GM18858 (cell line): ENCODE measurements around the gene ATP6V1G1.

Experiments used
- ATAC-seq: cut with Tn5 transposase; IDR thresholded peaks from one replicate; pipeline ENCODE4 v1.9.1; 2021; ENCODE audit not compliant: unreplicated experiment

The ATP6V1G1 gene

DNA sequence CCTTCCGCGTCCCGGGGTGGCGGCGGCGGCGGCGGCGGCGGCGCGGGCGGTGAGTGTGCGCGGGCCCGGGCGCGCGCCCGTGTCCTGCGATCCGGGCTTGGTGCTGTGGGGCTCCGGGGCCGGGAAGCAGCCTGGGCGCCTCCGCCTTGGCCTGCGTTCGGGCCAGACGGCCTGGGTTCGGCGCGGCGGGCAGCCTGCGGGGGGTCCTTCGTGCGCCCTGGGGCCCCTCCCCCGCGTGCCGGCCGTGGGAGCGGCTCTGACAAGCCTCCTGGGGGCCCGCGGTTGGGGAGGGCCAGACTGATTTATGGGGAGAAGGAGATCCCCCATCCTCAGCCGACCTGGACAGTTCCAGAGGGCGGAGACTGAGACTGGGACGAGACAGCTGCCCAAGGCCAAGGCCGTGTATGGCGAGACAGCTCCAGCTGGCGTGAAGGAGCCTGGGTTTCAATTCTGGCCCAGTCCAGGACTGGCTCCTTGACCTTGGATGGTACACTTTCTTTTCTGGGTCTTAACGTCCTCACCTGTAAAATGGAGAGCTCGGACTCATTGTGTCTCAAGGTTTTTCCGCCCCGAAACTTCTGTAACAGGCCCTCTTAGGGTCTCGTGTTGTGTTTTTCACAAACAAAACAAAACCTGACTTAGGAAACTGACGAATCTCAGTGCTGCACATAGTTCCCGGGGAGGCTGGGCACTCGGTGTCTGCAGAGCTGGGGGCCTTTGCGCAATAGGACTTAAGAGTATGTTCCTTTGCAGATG, 24.1 kb downstream of the ATP6V1G1 start:
- ATAC-seq = peak; percentile 9

DNA sequence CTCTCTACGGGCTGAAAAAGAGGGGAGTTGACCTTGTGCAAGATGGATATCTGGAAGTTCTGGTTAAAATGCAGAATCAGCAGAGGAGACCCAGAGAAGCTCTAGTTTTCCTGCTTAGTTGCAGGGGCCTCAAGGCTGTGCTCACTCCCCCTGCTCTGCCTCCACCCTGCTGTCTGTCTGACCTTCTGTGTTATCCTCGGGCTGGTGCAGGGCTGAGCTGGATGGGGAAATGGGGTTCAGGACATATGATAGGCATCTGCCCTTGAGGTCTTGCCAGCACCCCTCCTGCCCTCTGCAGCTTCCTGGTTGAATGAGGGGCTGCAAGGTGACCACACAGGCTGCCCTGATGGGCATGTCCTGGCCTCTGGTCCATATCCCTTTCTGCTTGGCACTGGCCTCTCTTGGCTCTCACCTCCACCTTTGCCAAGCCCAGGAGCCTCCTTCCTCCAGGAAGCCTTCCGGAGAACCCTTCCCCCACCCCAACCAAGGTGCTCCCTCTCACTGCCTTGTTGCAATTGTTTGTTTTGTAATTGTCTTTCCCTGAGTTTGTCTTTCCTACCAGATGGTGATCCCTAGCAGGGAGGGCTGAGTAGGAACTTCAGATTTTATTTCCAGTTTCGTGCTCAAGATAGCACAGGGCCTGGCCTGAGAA, 24.8 kb downstream of the ATP6V1G1 start:
- no peak for ATAC-seq

DNA sequence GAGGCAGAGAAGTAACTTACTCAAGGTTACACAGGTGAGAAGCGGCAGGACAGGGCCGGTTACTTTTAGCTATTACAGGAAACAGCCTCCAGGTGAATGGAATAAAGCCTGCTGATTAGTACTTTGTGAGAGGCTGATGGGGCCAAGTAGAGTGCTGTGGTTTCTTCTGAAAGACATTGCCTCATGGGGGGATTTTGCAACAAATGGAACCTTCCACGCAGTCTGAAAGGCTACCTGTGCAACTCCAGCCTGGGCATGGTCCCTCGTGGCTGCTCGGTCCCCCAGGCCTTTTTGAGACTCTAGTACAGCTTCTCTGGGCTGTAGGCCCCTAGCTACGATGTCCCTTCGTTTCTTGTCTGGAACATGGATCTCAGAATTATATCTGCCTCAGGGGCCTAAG, 25.5 kb downstream of the ATP6V1G1 start:
- ATAC-seq = no peak

DNA sequence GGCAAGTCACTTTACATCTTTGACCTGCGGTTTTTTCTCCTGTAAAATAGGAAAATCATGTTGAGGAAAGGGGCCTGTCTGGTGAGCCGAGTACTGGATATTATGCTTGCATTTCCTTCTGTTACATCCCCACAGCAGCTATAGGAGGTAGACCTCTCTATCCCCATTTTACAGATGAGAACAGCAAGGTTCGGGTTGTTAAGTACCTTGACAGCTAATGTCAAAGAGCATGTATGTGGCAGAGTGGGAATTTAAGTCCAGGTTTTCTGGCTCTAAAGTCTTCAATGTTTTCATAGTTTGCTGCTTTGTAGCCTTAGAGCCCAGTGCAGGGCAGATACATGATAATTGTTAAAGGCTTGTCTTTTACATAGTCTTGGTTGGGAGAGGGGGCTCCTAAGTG, 26.4 kb downstream of the ATP6V1G1 start:
- ATAC-seq = no peak

DNA sequence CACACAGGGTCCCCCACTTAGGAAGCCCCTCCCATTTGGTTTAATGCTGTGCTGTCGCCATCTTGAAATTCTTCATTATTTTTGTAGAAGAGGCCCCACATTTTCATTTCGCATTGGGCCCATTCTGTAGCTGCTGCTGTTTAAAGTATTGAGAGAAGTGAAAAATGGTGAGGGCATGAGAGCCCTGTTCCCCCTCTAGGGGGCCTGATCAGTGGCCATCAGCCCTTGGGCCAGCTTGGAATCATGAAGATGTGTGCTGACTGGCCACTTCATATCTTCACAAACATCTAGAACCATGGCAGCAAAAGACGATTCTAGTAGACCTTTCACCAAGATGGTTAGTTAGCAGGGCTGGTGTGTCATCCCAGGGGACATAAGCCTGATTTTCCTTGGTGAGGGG, 26.8 kb downstream of the ATP6V1G1 start:
- ATAC-seq = no peak

DNA sequence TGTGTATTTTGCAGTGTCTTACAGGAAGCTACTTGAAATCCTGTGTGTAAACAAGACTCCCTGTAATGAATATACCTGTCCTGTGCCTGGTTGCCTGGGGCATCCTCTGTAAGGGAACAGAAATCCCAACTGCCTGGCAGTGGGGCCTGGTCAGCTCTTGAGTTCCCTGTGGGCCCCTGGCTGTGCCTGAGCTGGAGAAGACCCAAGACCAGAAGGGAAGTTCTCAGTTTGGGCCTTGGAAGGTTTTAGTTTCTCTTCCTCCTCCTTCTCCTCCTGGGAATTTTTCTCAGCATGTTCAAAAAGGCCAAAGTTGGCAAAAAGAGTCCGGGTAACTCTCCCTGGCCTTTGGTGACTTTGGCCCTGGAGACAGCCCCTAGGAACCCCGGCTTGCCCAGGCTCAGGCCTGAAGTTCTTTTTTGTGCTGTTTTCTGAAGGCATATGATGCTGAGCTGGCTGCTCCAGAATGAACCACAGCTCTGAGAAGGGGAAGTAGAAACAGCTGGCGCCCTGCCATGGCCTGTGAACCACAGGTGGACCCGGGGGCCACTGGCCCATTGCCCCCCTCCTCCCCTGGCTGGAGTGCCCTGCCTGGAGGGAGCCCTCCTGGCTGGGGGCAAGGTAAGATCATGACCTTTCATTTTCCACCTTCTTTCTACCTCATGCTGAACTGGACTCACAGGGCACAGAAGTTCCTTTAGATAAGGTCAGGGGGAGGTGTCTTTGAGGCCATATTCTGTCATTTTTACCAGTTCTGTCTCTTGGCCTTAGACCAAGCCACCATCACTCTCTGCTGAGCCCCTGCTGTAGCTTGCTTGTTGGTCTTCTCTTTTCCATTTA, 29.3 kb downstream of the ATP6V1G1 start:
- peak; percentile 59 for ATAC-seq

DNA sequence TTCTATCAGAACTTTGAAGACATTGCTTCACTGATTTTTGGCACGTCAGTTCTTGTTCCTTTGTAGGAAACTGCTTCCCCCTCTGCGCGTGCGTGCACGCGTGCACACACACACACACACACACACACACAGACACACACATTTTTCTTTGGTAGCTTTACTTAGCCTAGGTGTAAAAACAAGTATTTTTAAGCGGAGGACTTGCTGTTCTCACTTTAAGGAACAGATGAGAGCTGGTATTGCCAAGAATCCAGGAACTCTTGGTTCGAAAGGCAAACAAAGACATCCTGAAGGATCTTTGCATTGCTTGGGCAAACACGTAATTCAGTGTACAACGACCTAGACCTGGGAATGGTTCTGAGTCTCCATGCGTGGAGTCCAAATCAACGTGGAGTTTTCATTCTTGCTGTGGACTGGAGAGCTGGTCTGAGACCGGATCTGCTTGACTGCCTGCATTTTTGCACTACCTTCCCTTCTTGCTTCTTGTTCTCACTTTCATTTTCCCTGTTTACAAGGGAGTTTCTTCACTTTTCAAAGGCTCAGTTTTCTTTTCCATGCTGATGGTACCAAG, 31.7 kb downstream of the ATP6V1G1 start:
- peak; percentile 40 for ATAC-seq

DNA sequence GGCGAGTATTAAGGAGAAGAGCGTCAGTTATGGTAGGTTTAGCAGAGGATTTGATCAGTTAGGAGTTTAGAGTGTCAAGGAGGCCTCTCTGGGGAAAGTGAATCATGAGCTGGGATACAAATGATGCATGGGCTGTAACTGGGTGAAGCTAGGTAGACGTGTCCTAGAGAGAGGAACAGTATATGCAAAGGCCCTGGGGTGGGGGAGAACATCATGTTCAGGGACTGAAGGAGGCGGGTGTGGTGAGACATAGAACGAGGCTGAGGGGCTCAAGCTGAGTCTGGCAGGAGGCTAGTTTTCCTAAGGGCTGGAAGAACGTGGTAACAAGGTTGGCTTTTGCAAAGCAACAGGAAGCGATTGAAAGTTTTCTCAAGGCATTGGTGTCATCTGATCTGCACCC, 34.0 kb downstream of the ATP6V1G1 start:
- no peak for ATAC-seq

DNA sequence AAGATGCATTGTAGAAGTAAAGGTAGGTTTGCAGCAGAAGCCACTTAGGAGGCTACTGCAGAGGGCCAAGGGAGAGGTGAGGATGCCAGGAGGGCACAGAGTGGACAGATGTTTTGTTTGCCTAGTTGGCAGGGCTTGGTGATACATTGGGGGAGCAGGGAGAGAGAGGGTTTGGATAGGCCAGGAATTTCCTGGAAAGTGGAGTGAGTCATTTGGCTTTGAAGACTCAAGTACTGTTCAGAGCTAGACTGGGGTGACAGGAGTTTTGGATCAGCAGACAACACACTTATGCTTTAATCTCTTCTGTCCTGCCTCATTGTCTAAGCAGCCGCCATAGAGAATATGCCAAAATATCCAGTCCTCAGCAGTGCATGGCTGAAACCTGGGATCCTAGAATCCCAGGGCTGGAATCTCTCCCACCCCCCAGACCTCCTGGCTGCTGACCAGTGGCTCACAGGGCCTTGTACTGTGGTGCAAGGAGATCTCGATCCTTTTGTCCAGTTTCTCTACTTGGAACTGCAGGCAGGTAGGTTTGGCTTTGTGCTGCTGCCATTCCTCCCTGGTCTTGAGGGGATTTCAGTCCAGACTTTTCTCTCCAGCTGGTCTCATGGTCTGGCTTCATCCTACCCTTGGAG, 34.5 kb downstream of the ATP6V1G1 start:
- ATAC-seq = no peak

DNA sequence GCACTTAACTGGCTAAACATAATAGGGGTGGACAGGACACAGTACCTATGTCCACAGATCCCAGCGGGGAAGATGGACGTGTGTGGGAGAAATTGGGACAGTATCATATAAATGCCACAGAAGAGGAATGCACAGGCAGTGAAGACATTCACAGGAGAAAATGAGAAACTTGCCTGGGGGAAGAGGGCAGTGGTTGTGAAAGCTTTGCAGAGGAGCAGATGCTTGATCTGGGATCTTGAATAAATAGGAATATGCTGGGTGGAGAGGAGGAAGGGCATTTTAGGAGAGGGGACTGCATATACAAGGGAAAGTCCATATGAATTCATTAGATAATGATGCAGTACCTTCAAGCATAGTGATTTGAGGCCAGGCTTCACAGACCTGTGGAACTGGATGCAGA, 37.1 kb downstream of the ATP6V1G1 start:
- no peak for ATAC-seq

DNA sequence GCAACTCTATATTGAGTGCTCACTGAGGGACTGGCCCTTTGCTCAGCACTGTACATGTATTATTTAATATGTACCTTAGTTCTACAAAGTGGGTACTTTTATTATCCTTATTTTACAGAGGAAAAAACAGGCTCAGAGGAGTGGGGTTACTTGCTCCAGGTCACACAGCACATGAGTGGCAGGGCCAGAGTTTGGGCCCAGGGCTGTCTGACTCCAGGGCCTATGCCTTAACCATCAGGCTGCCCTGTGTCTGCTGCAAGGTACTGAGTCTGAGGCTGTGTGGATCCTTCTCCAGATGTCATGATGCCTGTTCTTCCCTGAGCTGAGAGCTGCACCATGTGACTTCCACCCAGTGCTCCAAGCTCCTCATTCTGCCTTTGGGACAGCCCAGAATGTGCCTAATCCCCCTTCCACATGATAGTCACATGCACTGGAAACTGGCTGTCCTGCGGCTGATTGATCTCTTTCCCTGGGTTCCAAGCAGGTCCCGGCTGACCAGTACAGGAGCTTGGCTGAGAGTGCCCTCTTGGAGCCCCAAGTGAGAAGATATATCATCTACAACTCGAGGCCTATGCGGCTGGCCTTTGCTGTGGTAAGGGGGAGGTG, 38.9 kb downstream of the ATP6V1G1 start:
- ATAC-seq = no peak

DNA sequence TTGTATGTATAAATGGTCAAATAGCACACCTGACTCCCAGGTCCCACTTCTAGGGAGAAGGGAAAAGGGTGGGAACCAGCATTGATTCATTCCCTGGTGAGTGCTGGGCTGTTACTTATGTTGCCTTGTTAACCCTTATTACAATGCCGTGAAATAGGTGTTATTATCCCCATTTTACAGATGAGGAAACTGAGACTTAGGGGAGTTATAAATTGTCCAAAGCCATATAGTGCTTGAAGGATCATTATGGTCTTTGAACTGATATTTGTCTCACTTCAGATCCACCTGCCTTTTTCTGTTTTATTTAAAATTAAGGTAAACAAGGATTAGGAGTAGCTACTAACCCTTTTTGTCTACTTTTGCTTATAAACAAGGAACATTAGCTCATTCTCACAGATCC, 40.0 kb downstream of the ATP6V1G1 start:
- ATAC-seq = no peak

DNA sequence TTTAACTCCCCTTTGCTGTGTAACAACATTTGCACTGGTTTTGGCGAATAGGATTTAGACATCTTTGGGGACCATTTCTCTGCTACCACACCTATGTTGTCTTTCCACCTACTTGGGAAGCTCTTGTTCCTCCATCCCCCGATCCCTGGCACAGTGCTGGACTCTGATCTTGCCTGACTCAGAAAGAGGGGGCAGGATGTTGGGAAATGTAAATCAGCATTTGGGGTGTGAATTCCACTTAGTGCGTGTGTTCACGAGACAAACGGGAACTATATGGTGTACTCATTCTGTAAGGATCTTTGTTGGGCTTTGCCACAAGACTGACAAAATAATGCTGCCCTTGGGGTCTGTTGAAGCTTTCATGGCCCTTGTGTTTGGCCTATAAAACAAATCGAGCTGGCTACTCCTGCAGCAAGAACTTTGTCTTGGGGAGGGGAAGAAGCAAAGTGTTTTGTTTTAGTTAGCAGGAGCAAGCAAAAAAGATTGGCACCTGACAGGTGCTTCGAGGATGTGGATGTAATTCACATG, 42.1 kb downstream of the ATP6V1G1 start:
- ATAC-seq = no peak

DNA sequence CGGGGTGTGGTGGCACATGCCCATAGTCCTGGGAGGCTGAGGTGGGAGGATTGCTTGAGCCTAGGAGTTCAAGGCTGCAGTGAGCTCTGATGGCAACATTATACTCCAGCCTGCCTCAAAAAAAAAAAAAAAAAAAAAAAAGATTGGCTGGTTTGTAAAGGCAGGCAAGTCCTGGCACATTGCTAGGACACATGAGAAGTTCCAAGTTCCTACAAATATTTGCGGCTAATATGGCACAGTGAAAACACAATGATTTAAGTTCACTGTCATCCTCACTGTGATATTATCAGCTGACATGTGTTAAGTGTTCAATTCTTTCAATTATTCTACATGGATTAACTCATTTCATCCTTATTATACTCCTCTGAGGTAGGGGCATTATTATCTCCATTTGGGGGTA, 43.6 kb downstream of the ATP6V1G1 start:
- no peak for ATAC-seq

DNA sequence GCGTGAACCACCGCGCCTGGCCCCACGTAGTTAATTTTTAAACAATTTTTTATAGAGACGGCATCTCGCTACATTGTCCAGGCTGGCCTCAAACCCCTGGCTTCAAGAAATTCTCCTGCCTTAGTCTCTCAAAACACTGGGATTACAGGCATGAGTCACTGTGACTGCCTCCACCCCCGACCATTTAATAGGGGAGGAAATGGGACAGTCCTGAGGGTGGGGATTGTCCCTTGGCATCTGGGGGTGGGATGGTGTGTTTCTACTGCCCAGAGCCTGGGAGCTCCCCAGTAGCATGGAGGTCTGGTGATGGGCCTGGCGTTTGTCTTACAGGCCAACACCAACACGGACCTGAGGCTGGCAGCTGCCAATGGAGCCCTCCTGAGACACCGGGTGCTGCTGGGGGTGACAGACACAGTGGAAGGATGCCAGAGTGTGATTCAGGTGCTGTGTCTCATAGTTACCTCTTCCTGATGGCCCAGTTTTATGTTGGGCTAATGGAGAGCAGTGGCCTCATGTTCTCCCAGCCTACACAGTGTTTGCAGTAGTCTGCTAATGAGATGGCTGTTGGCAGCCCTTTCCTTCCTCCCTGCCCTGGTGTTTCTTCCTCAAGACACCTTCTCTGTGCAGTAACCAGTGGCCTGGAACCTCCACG, 46.0 kb downstream of the ATP6V1G1 start:
- ATAC-seq = no peak

DNA sequence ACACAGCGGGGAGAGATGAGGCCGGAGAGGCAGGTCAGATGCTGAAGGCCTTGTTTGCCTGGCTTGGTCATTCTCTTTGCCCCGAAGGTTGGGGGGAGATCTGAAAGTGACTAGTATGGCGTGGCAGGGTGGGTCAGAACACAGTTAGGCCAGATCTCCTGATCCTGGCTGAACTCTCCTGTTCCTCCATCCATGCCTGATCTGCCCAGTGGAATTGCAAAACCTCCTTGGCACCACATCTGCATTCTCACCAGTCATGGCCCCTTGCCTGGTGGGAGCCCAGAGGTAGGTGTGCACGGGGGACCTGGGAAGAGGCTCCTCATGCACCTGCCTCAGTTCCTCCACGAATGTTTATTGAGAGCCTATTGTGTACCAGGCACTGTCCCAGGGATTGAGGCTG, 46.8 kb downstream of the ATP6V1G1 start:
- no peak for ATAC-seq

DNA sequence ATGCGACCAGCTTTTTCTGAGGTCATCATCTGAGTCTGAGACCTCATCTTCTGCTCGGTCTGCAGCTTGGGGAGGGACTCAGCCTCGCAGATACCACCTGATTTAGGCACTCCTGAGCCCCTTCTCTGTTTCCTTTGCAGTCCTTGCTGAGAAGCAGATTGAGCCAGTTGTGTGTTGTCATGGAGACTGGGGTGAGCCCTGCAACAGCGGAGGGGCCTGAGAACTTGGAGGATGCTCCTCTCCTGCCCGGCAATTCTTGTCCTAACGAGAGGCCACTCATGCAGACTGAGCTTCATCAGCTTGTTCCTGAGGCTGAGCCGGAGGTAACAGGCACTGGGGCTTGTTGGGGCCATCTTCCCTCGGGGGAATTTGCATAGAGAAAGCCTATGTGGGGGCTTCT, 50.8 kb downstream of the ATP6V1G1 start:
- ATAC-seq = no peak

DNA sequence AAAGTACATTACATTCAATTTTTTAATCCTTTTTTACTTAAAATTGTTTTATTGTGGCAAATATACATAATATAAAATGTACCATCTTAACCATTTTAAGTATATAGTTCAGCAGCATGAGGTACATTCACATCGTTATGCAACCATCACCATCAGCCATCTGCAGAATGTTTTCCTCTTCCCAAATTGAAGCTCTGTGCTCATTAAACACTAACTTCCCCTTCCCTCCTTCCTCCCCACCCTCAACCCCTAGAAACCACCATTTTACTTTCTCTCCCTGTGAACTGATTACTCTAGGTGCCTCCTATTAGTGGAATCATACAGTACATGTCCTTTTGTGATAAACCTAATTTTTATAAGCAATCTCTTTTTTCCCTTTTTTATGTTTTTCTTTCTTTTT, 54.4 kb downstream of the ATP6V1G1 start:
- no peak for ATAC-seq

DNA sequence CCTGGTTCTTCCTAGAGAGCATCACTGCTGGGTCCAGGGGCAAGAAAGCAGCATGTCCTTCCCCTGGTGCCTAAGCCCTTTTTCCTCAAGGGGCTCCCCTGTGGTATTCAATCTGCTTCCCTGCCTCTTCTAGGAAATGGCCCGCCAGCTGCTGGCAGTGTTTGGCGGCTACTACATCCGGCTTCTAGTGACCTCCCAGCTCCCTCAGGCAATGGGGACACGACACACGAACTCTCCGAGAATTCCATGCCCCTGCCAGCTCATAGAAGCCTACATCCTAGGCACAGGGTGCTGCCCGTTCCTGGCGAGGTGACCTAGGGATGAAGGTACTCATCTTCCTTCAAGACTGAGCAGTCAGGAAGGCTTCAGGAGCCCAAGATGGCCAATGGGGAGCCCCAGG, 55.4 kb downstream of the ATP6V1G1 start:
- no peak for ATAC-seq

DNA sequence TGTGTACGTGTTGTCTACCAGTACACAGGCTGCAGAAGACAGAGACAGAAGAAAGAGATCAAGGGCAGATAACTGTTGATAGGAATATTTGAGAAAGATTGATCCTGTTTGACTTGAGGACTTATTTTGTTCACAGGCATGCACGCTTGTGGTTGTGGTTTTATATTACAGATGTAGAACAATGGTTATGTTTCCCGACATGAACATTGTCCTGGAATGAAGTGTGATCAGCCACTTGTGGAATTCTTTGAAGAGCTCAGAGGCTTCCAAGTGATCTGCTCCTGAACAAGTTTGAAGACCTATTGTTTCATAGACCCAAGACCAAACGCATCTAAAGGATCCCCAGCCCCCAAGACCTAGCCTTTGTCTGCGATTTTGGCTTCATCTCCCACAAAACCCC, 56.3 kb downstream of the ATP6V1G1 start:
- no peak for ATAC-seq
